Stimulated activated CD8-positive, alpha-beta memory T cell treated with anti-CD3 and anti-CD28 coated beads, Interleukin-7, amount 100 ng/mL, for 48 hours (primary cell): Measurements from ENCODE around the gene SERPINA1.
"Not testable (repeated sequence)": the region's sequence is repeated elsewhere in the genome, so short reads cannot be mapped to it uniquely, and the experiment has no call there.

Experiments used
- DNase-seq, 2 donors: peaks; one replicate each; pipeline ENCODE4 v3.0.0-alpha.2; 2020; ENCODE audit warnings: low read depth in 1 of 2; ENCODE audit errors: extremely low read depth in 1 of 2

SERPINA1 gene

DNA sequence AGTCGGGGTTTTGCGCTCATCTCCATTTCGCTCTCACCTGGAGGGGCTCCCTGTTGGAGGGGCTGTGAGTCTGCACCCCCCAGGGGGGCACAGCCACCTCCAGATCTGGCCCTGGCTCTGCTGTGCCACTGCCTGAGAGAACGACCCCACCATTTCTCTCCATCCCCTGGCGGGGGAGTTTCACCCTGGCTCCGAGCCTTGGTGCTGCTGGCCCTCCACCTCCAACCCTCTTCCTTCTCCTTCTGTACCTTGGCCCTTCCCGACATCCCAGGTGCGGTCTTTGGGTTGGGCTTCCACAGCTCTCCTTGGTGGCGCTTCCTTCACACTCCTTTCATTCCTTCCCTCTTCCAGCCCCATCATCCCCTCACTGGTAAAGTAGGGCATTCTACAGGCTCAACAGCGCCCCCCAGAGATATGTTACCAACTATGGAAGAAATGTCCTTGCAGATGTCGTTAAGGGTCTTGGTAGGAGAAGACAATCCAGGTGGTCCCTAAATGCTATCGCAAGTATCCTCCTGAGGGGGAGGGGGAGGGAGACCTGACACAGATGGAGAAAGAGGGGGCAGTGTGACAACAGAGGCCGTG, 16.3 kb downstream of the SERPINA1 start:
- DNase-seq, result no peak

DNA sequence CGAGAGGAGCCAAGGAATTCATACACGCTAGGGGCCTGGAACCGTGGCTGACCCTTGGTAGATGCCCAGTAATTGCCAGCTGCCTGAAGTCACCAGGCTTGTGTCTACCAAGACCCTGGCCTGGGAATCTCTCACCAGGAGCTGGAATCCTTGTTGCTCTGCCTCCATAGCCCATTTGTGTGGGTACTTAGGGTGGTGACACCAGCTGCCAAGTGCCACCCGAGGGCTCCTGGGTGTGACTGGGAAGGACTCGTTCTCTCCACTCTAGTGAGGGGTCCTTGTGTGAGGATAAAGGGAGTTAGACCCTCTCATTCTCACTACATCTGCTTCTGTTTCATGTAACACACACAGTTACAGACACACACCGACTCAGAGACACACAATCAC, 17.9 kb downstream of the SERPINA1 start:
- DNase-seq, result no peak

DNA sequence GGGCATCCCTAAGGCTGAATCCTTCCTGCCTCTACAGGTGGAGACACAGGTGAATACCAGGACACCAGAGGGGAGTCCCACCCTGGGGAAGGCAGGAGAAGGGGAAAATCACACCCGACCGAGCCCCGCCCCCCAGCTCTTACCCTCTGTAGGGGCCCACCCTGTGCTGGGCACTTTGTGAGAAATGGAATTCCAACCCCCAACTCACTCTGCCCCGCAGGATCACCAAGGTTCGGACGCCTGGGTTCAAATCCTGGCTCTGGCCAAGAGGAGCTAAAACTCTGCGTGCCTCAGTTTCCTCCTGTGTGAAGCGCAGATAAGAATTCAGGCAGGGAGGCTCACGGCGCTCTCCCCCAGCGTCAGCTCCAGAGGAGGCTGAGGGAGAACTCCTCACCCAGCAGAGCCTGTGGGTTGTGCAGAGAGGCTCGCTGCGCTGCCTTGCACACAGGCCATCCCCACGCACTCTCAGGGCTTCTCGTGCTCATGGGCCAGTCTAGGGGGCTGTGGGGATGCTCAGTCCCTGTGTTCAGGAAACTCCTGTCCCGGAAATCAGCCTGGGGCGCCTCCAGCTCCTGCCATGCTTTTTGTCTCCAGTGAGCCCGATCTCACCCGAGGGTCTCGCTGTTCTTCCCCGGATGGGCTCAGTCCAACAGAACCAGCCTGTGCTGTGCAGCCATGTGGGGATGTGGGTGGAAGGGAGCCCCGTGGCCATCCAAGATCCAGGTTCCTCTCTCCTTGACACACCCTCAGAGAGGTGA, 18.5 kb downstream of the SERPINA1 start:
- not testable (repeated sequence) for DNase-seq

DNA sequence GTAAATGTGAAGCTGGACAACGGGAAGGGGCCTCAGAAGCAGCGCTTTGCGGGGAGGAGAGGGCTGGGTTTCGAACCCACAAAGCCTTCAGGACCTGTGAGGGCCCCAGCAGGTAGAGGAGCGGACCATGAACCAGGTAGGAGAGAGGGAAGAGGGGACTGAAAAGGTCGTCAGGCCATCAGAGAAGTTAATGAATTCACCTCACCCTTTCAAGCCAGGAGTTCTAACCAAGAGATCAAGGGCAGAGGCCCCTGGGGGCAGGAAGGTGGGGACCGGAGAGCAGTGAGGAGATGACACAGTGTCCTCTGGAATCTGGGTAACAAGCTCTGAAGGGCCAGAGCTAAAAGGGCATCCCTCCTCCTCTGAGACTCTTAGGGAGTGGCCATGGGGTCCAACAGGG, 19.4 kb downstream of the SERPINA1 start:
- DNase-seq, result no peak

DNA sequence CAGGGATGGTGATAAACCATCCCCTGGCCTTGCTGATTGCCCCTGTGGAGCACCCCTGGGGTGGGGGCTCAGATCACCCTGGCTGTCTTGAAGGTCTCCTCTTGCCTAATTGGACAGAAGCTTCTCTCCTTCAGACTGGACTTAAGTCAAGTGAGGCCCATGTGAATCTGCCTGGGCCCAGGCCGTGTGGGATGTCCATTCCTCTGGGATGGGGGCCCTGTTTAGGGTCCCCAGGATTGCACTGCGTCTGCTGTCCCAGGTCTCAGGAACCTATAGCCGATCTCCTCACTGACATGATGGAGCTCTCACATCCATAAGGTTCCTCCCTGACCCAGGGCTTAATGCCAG, 20.2 kb downstream of the SERPINA1 start:
- DNase-seq, result no peak

DNA sequence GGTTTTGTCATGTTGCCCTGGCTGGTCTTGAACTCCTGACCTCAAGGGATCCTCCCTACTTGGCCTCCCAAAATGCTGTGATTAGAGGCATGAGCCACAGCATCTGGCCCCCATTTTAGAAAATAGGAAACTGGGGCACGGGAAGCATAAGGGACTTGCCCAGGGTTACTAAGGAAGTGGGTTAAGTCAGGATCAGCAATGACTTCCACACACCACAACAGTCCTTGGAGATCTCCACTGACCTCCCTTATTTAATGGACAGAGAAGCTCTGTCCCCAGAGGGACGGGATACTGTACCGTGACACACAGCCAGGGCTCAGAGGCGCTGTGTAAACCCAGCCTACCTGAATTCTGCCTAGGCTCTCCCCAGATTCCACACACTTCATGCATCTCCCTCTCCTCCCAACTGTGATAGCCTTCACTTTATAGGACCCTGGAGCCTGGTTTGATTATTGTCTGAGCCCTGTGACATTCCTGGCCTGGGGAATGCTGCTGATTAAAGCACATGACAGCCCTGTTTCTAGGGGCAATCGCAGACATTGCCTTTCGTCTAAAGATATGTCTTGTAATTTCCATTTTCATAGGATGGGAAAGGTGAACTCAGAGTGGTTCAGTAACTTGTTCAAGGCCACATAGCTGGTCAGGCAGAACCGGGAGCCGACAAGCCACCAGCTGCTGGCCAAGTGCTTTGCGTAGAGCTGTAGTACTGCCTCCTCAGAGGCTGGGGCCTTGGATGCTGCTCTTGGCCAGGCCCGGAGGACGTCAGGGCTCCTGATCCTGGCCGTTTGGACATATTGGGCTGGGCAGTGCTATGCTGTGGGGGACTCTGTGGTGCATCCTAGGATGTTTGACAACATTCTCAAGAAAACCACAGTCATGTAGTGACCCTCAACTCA, 20.8 kb downstream of the SERPINA1 start:
- no peak for DNase-seq

DNA sequence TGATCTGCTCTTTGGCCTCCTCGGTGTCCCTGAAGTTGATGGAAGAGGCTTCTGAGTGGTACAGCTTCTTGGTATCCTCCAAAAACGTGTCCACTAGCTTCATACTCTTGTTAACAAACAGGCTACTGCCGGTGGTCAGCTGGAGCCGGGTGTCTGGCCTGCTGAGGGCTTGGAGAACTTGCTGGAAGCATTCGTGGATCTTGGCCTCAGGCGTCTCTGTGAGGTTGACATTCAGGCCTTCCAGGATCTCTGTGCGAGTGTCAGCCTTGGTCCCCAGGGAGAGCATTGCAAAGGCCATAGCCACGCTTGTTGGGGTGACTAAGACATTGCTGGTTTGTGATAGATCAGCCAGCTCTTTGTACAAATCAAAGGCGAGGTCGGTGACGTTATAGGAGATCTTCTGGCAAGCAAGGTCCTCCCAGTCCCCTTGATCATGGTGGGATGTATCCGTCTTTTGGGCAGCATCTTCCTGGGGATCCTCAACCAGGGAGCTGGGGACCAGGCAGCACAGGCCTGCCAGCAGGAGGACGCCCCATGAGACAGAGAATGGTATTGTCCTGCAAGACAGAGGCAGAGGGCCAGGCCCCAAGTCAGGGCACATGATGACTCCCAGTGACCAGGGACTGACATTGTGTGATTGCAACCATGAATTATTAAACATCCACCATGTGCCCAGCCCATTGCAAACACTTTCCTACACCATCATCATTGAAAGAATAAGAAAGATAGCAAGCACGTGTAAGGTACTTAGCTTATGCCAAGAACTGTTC, 22.1 kb downstream of the SERPINA1 start, which contains the start of gene SERPINA2:
SERPINA2 (minus strand) TSS at position 553 of the 770 bp plus-strand sequence.
- DNase-seq, result no peak

DNA sequence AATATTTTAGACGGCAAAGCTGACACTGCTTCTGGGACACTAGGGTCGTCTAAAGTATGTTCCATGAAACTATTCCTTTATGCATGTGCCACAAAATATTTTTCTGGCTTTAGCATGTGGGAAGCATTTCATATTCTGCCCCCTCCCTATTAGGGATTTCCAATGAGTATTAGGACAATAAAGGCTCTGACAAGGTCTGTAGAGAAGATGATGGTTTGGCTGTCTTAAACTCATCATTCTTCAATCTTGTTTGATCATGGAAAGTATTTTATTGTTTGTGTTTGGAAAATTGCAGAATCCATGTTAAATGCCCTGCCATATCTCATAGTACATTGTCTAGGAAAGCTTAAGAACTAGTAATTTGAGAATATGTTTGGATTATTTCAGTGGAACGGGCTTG, 22.8 kb downstream of the SERPINA1 start:
- no peak for DNase-seq

DNA sequence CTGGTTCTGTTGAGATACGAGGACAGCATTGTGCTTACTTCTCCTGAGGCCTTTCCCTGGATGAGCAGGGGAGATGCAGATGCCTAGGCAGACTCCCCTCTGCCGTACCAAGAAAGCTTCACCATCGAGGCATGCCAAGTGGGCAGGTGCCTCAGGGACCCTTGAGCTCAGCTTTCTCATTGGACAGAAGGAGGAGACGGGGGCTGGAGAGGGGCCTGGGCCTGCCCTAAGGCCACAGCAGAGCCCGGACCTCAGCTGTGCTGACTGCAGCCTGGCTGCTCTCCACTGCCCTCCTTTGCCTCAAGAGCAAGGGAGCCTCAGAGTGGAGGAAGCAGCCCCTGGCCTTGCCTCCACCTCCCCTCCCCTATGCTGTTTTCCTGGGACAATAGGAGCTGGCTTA, 23.4 kb downstream of the SERPINA1 start:
- no peak for DNase-seq

DNA sequence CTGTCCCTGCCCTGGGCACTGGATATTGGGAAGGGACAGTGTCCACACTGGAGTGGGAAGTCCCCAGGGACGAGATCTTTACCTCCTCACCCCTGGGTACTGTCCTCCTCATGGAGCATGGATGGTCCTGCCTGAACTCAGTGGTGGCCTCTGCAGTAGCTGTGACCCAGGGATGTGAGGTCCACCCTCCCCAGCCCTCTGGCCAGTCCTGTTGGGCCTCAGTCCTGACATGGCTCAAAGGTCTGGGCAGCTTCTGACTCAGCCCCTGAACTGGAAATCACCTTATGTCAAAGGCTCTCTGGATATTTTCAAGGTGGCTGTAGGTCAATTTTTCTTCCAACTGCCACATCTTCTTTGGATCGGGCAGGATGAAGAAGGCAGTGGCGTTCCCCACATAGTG, 24.4 kb downstream of the SERPINA1 start:
- no peak for DNase-seq

DNA sequence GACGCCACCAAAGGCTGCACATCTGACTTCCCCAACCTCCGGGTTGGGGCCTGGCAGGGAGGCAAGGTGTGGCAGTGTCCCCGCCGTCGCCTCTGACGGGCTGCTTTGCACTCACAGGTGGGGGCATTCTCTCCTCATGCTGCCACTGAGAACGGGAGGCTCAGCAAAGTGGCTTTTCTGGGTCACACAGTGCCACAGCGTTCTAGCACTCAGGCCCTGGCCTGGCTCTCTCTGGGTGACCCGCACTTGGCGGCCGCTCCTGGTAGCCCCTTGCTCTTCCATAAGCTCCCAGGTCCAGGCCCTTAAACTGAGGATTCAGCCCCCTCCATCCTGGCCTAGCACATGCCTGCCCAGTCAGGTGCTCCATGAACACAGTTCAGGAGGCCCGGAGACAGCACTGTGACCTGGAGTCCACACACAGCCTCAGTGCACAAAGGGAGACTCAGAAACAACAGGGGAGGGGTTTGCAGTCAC, 25.2 kb downstream of the SERPINA1 start:
- no peak for DNase-seq

DNA sequence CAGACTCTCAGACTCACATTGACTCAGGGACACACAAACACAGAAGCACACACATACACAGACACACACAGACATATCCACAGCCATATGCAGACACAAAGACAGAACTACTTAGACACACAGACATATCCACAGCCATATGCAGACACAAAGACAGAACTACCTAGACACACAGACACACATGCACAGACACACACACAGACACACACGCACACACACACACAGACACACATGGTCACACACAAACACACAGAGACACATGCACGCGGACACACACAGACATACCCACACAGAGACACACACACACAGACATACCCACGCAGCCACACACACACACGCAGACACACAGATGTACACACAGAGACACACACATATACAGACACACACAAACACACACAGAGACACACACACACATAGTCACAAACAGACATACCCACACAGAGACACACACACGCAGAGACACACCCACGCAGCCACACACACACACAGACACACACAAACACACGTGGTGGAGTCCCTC, 25.7 kb downstream of the SERPINA1 start:
- DNase-seq, result no peak

DNA sequence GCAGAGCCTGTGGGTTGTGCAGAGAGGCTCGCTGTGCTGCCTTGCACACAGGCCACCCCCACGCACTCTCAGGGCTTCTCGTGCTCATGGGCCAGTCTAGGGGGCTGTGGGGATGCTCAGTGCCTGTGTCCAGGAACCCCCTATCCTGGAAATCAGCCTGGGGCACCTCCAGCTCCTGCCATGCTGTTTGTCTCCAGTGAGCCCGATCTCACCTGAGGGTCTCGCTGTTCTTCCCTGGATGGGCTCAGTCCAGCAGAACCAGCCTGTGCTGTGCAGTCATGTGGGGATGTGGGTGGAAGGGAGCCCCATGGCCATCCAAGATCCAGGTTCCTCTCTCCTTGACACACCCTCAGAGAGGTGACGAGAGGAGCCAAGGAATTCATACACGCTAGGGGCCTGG, 26.7 kb downstream of the SERPINA1 start:
- DNase-seq, result no peak

DNA sequence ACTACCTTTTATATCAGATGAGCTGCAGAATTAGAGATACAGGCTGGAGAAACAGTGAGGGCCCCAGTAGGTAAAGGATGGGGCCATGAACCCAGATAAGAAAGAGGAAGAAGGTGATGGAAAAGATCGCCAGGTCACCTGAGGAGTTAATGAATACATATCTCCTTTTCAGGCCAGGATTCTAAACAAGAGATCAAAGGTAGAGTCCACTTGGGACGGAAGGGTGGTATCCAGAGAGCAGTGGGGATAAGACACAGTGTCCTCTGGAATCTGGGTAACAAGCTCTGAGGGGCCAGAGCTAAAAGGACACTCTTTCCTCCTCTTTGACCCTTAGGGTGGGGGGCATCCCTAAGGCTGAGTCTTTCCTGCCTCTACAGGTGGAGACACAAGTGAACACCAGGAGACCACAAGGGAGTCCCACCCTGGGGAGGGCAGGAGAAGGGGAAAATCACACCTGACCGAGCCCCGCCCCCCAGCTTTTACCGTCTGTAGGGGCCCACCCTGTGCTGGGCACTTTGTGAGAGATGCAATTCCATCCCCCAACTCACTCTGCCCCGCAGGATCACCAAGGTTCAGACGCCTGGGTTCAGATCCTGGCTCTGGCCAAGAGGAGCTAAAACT, 27.3 kb downstream of the SERPINA1 start:
- no peak for DNase-seq

DNA sequence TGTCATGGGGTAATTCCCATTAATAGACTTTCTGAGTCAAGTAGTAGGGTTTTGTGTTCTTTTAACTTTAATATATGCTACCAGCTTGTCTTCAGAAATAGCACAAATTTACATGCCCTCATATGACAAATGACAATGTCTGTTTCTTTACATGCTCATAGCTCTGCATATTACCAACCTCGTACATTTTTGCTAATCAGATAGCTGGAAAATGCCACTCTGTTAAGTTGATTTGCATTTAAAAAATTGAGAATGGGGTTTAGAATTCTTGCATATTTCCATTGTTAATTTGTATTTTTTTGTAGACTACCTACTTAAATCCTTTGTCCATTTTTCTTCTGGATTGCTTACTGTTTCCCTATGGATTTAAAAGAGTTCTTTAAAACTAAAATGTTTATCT, 31.2 kb downstream of the SERPINA1 start:
- DNase-seq, result no peak

DNA sequence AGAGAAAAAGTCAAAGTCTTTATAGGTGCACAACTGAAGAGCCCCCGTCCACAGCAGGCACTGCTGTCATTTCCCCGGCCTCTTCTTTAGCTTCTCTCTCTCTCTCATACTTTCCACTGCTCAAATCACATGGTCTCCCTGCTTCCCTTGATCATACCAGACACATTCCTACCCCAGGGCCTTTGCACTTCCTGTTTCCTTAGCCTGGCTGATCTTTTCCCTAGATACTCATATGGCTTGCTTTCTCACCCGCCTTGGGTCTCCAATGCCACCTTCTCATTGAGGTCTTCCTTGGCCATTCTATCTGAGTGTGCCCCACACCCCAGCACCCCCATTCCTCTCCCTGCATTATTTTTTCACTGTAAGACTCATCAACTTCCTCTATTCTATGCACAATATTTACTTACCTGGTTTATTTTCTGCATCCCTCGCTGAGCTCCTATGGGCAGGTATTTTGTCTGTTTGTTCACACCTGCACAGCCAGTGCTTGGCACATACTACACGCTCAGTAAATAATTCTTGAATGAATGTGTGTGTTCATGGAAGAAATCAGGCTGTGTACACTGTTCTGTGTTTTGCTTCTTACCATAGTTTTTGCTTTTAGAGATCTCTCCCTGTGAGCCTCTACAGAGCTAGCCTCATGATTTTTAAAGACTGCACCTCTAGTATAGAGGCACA, 31.9 kb downstream of the SERPINA1 start:
- DNase-seq, result no peak

DNA sequence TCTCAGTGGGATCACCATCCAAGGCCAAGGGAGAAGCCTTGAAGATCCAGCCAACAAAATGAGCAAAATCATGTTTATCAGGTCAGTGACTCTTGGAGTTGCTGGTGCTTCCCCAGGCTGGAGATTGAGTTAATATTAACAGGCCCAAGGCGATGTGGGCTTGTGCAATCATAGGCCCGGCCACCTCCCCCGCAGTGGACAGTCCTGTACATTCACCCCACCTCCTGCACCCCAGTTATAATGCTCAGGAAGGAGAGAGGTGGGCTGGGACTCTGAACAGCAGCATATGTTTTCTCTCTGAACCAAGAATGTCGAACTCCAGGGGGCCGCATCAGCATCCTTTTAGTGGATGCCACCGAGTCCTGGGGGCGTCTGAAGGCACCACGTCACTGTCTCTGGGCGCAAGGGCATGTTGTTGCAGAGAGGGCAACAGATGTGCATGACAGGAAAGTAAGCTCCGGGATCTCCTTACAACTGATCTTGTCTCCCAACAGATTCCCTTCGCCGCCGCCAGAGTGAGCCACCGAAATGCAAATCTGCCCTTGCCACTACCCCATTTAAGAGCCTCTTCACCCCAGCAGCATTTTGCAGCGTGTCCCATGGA, 33.1 kb downstream of the SERPINA1 start:
- DNase-seq, result no peak

DNA sequence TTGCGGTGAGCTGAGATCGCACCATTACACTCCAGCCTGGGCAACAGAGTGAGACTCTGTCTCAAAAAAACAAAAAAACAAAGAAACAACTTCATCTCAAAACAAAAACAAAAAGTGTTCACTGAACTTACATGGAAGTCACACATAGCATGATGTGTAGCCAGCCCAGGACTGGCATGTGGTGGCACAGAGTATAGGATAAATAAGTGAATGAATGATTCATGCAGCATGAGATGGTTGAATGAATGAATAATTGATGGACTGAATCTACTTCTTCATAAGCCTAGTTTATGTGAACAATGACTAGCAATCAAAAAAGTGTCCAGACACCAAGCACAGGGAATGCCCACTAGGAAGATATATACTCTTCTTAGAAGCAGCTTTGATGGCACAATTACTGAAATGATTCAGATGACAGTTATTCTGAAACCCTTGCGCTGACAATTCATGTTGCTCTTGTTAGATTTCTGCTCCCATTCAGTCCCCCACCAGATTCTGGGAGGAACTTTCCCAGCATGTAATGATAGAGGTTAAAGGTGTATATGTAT, 33.7 kb downstream of the SERPINA1 start:
- DNase-seq, result no peak

DNA sequence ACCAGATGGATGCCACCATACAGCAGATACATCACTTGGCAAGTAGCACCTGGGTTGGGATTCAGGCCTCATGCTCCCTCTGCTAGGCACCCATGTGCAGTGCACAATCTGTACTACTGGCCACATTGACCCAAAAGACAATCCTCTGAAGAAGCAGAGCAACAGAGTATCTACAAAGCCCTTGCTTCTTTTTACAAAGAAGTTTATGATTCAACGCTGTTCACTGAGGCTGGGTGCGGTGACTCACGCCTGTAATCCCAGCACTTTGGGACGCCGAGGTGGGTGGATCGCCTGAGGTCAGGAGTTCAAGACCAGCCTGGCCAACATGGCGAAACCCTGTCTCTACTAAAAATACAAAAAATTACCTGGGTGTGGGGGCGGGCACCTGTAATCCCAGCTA, 34.2 kb downstream of the SERPINA1 start:
- DNase-seq, result not testable (repeated sequence)
